SK-N-SH treated with all-trans-retinoic acid at 6 μM for 48 hours (cell line): ENCODE results near the gene ROBO1.

ENCODE experiments used
- ATAC-seq: fragments of 200-7000 bp; cut with Tn5 transposase; 3 replicates; pipeline ENCODE4 v1.9.1; 2020; ENCODE audit warnings: mild to moderate bottlenecking, moderate library complexity
- BACH2 ChIP-seq: fragments of 250-450 bp; sonication (Bioruptor Pico); IDR thresholded peaks from 2 replicates; pipeline ENCODE4 v1.9.0; 2021; ENCODE audit warnings: mild to moderate bottlenecking, borderline replicate concordance
- CREB5 ChIP-seq: fragments of 250-450 bp; sonication (Bioruptor Pico); IDR thresholded peaks from 2 replicates; pipeline ENCODE4 v1.5.1; 2020; ENCODE audit warnings: low read depth, mild to moderate bottlenecking, moderate library complexity
- CSDC2 ChIP-seq: fragments of 250-450 bp; sonication (Bioruptor Pico); IDR thresholded peaks from 2 replicates; pipeline ENCODE4 v1.5.0; 2020; ENCODE audit warnings: mild to moderate bottlenecking, moderate library complexity
- CSRNP3 ChIP-seq: fragments of 250-450 bp; sonication (Bioruptor Pico); IDR thresholded peaks from 2 replicates; pipeline ENCODE4 v1.5.1; 2021; ENCODE audit warnings: mild to moderate bottlenecking, moderate library complexity
- ESRRG ChIP-seq: fragments of 250-450 bp; sonication (Bioruptor Pico); IDR thresholded peaks from 2 replicates; pipeline ENCODE4 v1.6.1; 2021; ENCODE audit warnings: mild to moderate bottlenecking
- GLIS3 ChIP-seq: fragments of 250-450 bp; sonication (Bioruptor Pico); IDR thresholded peaks from 2 replicates; pipeline ENCODE4 v1.5.0; 2020; ENCODE audit warnings: mild to moderate bottlenecking, moderate library complexity
- ISL1 ChIP-seq: fragments of 250-450 bp; sonication (Bioruptor Pico); IDR thresholded peaks from 2 replicates; pipeline ENCODE4 v2.1.2; 2022; ENCODE audit warnings: mild to moderate bottlenecking, moderate library complexity
- OSR1 ChIP-seq: fragments of 250-450 bp; sonication (Bioruptor Pico); IDR thresholded peaks from 2 replicates; pipeline ENCODE4 v1.8.0; 2022; ENCODE audit warnings: moderate library complexity, mild to moderate bottlenecking, inconsistent platforms
- PATZ1 ChIP-seq: fragments of 250-450 bp; sonication (Bioruptor Pico); IDR thresholded peaks from 2 replicates; pipeline ENCODE4 v1.8.0; 2020; ENCODE audit warnings: mild to moderate bottlenecking, moderate library complexity, borderline replicate concordance
- POU6F1 ChIP-seq: fragments of 250-450 bp; sonication (Bioruptor Pico); IDR thresholded peaks from 2 replicates; pipeline ENCODE4 v1.8.0; 2021; ENCODE audit warnings: low read depth, mild to moderate bottlenecking, moderate library complexity, borderline replicate concordance
- PPARA ChIP-seq: fragments of 250-450 bp; sonication (Bioruptor Pico); IDR thresholded peaks from 2 replicates; pipeline ENCODE4 v1.5.0; 2020; ENCODE audit warnings: mild to moderate bottlenecking, borderline replicate concordance
- RARB ChIP-seq: fragments of 250-450 bp; sonication (Bioruptor Pico); IDR thresholded peaks from 2 replicates; pipeline ENCODE4 v1.8.0; 2021; ENCODE audit warnings: mild to moderate bottlenecking, moderate library complexity
- SNAI2 ChIP-seq: fragments of 250-450 bp; sonication (Bioruptor Pico); IDR thresholded peaks from 2 replicates; pipeline ENCODE4 v1.5.0; 2020; ENCODE audit warnings: mild to moderate bottlenecking, moderate library complexity
- TSHZ2 ChIP-seq: fragments of 250-450 bp; sonication (Bioruptor Pico); IDR thresholded peaks from 2 replicates; pipeline ENCODE4 v1.5.0; 2020; ENCODE audit warnings: mild to moderate bottlenecking, moderate library complexity
- ZC3H10 ChIP-seq: fragments of 250-450 bp; sonication (Bioruptor Pico); IDR thresholded peaks from 2 replicates; pipeline ENCODE4 v1.5.1; 2021; ENCODE audit warnings: mild to moderate bottlenecking, moderate library complexity
- ZFP3 ChIP-seq: fragments of 250-450 bp; sonication (Bioruptor Pico); IDR thresholded peaks from 2 replicates; pipeline ENCODE4 v1.5.0; 2020; ENCODE audit warnings: mild to moderate bottlenecking, moderate library complexity
- ZFP30 ChIP-seq: fragments of 450-650 bp; formaldehyde crosslinking; IDR thresholded peaks from 2 replicates; pipeline ENCODE4 v1.5.0; 2022; ENCODE audit warnings: mild to moderate bottlenecking, moderate library complexity
- ZNF565 ChIP-seq: fragments of 450-650 bp; formaldehyde crosslinking; conservative IDR thresholded peaks from 2 replicates; pipeline ENCODE4 v1.5.0; 2020; ENCODE audit warnings: low read depth, mild to moderate bottlenecking, moderate library complexity

ROBO1 gene

GRCh38 chr3:78861156-78861555, 906.6 kb downstream of the ROBO1 start:
- TF ChIP-seq RARB: no peak
- no peak for TF ChIP-seq CSRNP3 (CRISPR knock-in tag)
- TF ChIP-seq ZFP3: no peak
- no peak for TF ChIP-seq POU6F1 (CRISPR knock-in tag)
- TF ChIP-seq SNAI2: no peak
- TF ChIP-seq CREB5 (CRISPR knock-in tag): no peak
- no peak for TF ChIP-seq TSHZ2 (CRISPR knock-in tag)
- TF ChIP-seq CSDC2: no peak
- no peak for TF ChIP-seq ZNF565 (CRISPR knock-in tag)
- TF ChIP-seq PPARA (CRISPR knock-in tag): no peak
- TF ChIP-seq GLIS3 (CRISPR knock-in tag): no peak
- TF ChIP-seq OSR1 (CRISPR knock-in tag): no peak
- no peak for TF ChIP-seq PATZ1 (CRISPR knock-in tag)
- no peak for TF ChIP-seq ESRRG (CRISPR knock-in tag)
- ATAC-seq: no peak

GRCh38 chr3:78860567-78860966, 907.2 kb downstream of the ROBO1 start:
- TF ChIP-seq ZFP3 (no peak), CSDC2 (no peak), ZNF565 (CRISPR knock-in tag) (no peak), POU6F1 (CRISPR knock-in tag) (no peak), GLIS3 (CRISPR knock-in tag) (no peak), SNAI2 (no peak), OSR1 (CRISPR knock-in tag) (no peak), ESRRG (CRISPR knock-in tag) (no peak)
- TF ChIP-seq, all 23 proteins: peak for 0
- ATAC-seq: no peak

- ATAC-seq: peak; percentile 24; the same call in 1 of the 3 replicates
- no peak for TF ChIP-seq ZFP3
- no peak for TF ChIP-seq TSHZ2 (CRISPR knock-in tag)
- no peak for TF ChIP-seq PATZ1 (CRISPR knock-in tag)
- no peak for TF ChIP-seq GLIS3 (CRISPR knock-in tag)
- TF ChIP-seq ESRRG (CRISPR knock-in tag): no peak
- no peak for TF ChIP-seq ISL1
- TF ChIP-seq ZC3H10: no peak
- TF ChIP-seq ZFP30 (CRISPR knock-in tag): no peak
- TF ChIP-seq POU6F1 (CRISPR knock-in tag): no peak
- TF ChIP-seq OSR1 (CRISPR knock-in tag): no peak
- TF ChIP-seq BACH2 (CRISPR knock-in tag): no peak
Measured at GRCh38 chr3:78858910-78859309, 908.9 kb downstream of the ROBO1 start.
